Muscle layer of duodenum (tissue), 2 donors: ENCODE results near the gene GPR78.

Experiments used
- H3K27ac ChIP-seq: one replicate; pipeline ENCODE4 v1.7.0; 2013; ENCODE audit warnings: mild to moderate bottlenecking, low read length
- H3K27me3 ChIP-seq: one replicate; pipeline ENCODE4 v1.7.0; 2013; ENCODE audit warnings: low read depth, mild to moderate bottlenecking, control low read depth, low read length
- H3K36me3 ChIP-seq, 2 donors: one replicate each; pipeline ENCODE4 v1.7.0; 2013; ENCODE audit warnings: low read length in 2 of 2, control low read depth in 1 of 2, mild to moderate bottlenecking in 1 of 2; ENCODE audit not compliant: insufficient read depth in 2 of 2, control insufficient read depth in 1 of 2
- H3K4me1 ChIP-seq, 2 donors: one replicate each; pipeline ENCODE4 v1.7.0; 2013; ENCODE audit warnings: low read length in 2 of 2, mild to moderate bottlenecking in 2 of 2, control low read depth in 1 of 2, moderate library complexity in 1 of 2; ENCODE audit not compliant: insufficient read depth in 2 of 2, control insufficient read depth in 1 of 2
- H3K4me3 ChIP-seq, 2 donors: one replicate each; pipeline ENCODE4 v1.7.0; 2013; ENCODE audit warnings: low read length in 2 of 2, low read depth in 1 of 2, mild to moderate bottlenecking in 1 of 2
- H3K9me3 ChIP-seq, 2 donors: one replicate each; pipeline ENCODE4 v1.7.0; 2013; ENCODE audit warnings: low read length in 2 of 2, control low read depth in 1 of 2, mild to moderate bottlenecking in 1 of 2; ENCODE audit not compliant: control insufficient read depth in 1 of 2
- donor health status: healthy.

GPR78 gene

DNA sequence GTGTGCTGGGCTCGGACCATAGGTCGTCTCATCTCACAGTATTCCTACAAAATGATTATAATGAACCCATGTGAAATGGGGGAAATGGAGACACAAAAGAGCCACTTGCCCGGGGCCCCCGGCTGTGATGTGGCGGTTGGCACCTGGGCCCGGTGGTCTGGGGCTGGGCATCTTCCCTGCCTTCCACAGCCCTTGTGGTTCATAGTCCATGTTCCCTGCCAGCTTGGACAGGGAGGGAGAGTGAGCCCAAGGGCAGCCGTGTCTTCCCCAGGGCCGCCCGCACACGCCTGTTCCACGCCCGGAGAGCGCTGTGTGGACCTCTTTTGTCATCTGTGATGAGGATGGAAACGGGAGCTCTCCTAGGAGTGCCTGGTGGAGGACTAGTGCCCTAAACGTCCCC lies 17.6 kb downstream of the GPR78 start:
- H3K27ac ChIP-seq = no peak overlapping the region
- H3K4me3 ChIP-seq = no peak overlapping the region
- H3K4me1 ChIP-seq = peaks cover 0 to 6% of the 10 kb centered on the region in 2 donors
- no peaks in the 10 kb centered on the region for H3K36me3 ChIP-seq
- no peaks in the 10 kb centered on the region for H3K9me3 ChIP-seq
- peaks cover 16% of the 10 kb centered on the region for H3K27me3 ChIP-seq

DNA sequence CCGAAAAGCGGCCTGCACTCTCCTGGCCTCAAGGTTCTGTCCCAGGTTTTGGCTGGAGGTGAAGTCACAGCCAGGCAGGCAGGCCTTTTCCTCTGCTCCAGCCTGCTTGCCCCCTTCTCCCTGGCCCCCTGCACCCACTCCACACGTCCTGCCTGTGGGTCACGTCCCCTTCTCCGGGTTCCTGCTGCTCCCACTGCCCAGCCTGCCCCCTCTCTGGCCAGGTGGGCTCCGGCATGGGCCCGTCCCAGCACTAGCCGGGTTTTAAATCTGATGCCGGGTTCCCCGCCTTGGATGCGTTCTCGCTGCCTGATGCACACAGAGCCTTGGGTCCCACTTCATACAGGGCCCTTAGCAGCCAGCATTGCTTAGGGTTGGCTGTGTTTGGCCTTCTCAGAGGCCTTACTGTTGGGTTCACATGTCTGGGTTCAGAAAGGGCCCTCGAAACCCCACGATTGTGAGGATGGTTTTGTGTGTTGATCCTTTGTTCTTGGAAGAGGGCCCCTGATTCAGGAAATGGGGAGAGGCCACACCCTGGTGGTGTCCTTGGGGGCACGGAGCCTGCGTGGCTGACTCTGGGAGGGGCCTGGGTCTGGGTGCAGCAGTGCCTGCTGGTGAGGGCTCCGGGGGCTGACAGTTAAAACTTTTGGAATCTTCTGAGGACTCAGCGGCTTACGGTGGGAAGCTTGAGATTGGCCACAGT lies 18.3 kb downstream of the GPR78 start:
- H3K36me3 ChIP-seq = no peaks in the 10 kb centered on the region
- H3K4me1 ChIP-seq = no peaks in the 10 kb centered on the region
- no peaks in the 10 kb centered on the region for H3K9me3 ChIP-seq
- peaks cover 8% of the 10 kb centered on the region for H3K27me3 ChIP-seq
- H3K27ac ChIP-seq = no peak overlapping the region
- H3K4me3 ChIP-seq = no peak overlapping the region

DNA sequence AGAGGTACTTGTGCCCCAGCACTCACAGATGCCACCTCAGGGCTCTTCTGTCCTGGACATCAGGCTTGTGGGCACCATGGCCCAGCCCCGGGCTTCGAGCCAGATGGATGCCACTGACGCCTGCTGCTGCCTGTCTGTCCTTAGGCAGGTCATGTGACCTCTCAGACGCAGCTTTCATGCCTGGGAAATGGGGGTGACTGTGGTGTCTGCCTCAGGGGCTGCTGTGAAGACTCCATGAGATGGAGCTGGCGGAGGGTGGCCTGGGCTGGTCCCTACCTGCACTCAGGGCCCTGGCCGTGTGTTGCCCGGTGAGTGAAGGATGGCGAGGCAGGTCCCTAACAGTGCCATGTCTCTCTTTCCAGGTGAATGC lies 18.9 kb downstream of the GPR78 start:
- H3K27me3 ChIP-seq = peaks cover 3% of the 10 kb centered on the region
- no peaks in the 10 kb centered on the region for H3K9me3 ChIP-seq
- H3K4me3 ChIP-seq = no peak overlapping the region
- H3K36me3 ChIP-seq = no peaks in the 10 kb centered on the region
- no peak overlapping the region for H3K27ac ChIP-seq
- no peaks in the 10 kb centered on the region for H3K4me1 ChIP-seq

DNA sequence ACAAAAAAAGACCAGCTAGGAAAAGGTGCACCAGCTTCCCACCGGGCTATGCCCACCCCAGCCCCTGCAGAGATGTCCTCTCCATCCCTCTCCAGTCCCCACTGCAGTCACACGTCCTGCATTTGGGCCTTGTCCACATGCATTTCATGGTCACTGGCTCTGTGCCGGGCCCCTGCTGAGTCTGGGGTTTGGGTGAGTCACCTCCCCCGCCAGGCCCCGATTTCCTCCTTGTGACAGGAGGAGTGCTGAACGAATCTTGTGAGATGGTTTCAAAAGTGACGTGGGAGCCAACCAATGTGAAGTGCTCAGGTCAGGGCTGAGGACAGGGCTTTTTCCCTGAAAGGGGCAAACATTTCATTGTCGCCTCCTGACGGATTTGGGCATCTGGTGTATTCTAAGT lies 19.5 kb downstream of the GPR78 start:
- no peak overlapping the region for H3K4me3 ChIP-seq
- no peaks in the 10 kb centered on the region for H3K9me3 ChIP-seq
- H3K27ac ChIP-seq = no peak overlapping the region
- no peaks in the 10 kb centered on the region for H3K4me1 ChIP-seq
- H3K27me3 ChIP-seq = no peaks in the 10 kb centered on the region
- no peaks in the 10 kb centered on the region for H3K36me3 ChIP-seq

DNA sequence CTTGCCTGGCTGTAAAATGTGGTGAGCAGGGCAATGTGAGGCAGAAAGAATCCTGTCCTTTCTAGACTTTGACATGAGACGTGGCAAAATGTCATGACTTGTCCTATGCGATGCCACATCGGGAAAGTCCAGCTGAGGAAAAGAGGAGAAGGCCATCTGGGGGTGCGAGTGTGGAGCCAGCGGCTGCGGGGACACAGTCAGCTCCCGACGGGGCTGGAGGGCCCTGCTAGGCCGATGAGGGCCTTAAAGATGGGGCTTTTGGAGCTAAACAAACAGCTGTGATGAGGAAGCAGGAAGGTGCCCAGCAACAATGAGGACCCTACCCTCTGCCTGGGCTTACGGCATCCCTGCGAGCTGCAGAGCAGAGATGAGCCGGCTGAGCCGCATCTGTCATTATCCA lies 20.1 kb downstream of the GPR78 start:
- Histone ChIP-seq H3K36me3 (no peaks in the 10 kb centered on the region), H3K9me3 (no peaks in the 10 kb centered on the region), H3K4me3 (no peak overlapping the region), H3K27me3 (no peaks in the 10 kb centered on the region), H3K4me1 (no peaks in the 10 kb centered on the region), H3K27ac (no peak overlapping the region)

DNA sequence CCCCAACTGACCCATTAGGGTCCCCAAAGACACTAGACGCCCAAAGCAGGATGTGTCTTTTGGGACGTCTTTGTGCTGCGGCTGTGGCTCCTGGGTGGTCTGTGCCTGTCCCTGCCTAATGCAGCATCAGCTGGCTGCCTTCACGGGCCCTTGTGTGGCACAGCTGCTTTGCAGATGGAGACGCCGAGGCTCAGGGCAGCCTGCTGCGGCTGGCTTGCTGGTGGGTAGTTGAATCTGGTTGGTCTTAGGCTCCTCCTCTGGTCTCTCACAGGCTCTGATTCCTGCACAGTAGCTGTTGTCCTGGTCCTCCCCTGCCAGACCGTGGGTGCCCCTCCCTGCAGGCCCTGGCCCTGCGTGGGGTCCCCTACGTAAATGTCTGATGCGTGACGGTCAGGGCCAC lies 20.5 kb downstream of the GPR78 start:
- no peaks in the 10 kb centered on the region for H3K27me3 ChIP-seq

DNA sequence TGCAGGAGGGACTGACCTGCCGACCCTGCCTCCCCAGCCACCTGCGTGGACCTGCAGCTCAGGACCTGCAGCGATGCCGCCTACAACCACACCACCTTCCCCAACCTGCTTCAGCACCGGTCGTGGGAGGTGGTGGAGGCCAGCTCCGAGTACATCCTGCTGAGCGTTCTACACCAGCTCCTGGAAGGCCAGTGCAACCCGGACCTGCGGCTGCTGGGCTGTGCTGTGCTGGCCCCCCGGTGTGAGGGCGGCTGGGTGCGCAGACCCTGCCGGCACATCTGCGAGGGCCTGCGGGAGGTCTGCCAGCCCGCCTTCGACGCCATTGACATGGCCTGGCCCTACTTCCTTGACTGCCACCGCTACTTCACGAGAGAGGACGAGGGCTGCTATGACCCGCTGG lies 20.9 kb downstream of the GPR78 start:
- Histone ChIP-seq H3K36me3 (no peaks in the 10 kb centered on the region), H3K4me3 (no peak overlapping the region), H3K4me1 (no peaks in the 10 kb centered on the region), H3K9me3 (no peaks in the 10 kb centered on the region), H3K27me3 (no peaks in the 10 kb centered on the region), H3K27ac (no peak overlapping the region)

More for the DNA sequence above, 20.5 kb downstream of the GPR78 start:
- H3K27ac ChIP-seq = no peak overlapping the region
- H3K36me3 ChIP-seq = no peaks in the 10 kb centered on the region
- no peaks in the 10 kb centered on the region for H3K4me1 ChIP-seq
- no peaks in the 10 kb centered on the region for H3K9me3 ChIP-seq
- no peak overlapping the region for H3K4me3 ChIP-seq

DNA sequence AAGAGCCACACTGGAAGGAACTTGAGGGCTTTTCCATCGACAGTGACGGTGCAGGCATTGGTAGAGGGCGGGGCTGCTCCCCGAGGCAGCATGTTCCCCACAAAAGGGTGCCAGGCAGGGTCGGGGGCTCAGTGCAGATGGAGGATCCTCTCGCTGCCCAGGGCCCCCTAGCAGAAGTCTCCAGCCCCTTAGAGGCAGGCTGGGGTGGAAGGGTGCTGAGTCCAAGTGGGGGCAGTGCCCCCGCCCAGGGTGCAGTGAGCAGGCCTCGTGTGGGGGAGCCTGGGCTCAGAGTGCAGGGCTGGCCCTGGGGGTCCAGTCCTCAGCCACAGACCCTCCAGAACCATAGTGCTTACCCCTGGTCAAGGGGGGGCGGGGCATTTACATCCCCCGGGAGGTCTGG lies 21.4 kb downstream of the GPR78 start:
- Histone ChIP-seq H3K9me3 (no peaks in the 10 kb centered on the region), H3K27ac (no peak overlapping the region), H3K4me3 (no peak overlapping the region), H3K27me3 (no peaks in the 10 kb centered on the region), H3K4me1 (no peaks in the 10 kb centered on the region), H3K36me3 (no peaks in the 10 kb centered on the region)

DNA sequence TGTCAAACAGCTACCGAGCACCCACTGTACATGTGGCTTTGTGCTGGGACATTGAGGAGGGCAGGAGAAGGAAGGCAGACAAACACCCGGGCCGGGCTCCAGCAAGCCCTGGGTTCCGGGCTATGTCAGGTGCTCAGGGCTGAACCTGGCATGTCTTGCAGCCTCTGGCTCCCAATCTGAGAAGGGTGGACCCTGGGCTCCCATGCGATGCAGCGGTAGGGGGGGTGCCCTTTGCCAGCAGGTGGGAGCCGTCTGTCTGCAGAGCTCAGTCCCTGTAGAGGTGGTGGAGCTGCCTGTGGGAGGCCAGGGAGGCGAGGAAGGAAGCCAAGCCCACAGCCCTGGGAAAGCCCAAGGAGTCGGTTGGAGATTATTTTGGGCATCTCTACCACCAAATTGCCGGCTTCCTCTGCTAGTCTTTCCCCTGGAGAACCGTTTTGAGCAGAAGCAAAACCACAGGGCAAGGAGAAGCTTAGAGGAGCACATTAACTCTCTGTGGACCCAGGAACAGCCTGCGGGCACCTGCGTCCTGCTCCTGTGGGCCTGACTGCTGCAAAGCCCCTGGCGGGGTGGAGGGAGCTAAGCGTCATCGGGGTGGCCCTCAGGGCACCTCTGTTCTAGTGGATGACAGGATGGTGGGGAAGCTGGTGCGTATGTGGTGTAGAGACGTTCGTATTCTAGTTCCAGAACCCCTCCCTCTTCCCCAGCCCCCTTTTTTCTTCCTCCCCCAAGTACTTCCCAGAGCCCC lies 22.7 kb downstream of the GPR78 start:
- Histone ChIP-seq H3K27ac (no peak overlapping the region), H3K4me1 (peaks cover 0 to 4% of the 10 kb centered on the region in 2 donors), H3K4me3 (no peak overlapping the region), H3K27me3 (no peaks in the 10 kb centered on the region), H3K9me3 (no peaks in the 10 kb centered on the region), H3K36me3 (no peaks in the 10 kb centered on the region)

DNA sequence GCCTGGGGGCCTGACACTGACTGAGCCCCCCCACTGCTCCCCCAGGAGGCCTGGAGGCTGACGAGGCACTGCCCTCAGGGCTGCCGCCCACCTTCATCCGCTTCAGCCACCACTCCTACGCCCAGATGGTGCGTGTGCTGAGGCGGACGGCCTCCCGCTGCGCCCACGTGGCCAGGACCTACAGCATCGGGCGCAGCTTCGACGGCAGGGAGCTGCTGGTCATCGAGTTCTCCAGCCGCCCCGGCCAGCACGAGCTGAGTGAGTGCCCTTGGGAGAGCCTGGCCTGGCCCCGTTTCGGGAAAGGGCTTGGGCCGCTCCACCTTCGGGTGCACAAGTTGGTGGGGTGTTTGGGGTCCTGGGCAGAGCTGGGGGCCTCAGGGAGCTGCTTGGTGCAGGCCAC lies 23.7 kb downstream of the GPR78 start:
- no peaks in the 10 kb centered on the region for H3K27me3 ChIP-seq
- H3K4me1 ChIP-seq = peaks cover 0 to 6% of the 10 kb centered on the region in 2 donors
- H3K27ac ChIP-seq = no peak overlapping the region
- no peak overlapping the region for H3K4me3 ChIP-seq
- H3K36me3 ChIP-seq = no peaks in the 10 kb centered on the region
- no peaks in the 10 kb centered on the region for H3K9me3 ChIP-seq

DNA sequence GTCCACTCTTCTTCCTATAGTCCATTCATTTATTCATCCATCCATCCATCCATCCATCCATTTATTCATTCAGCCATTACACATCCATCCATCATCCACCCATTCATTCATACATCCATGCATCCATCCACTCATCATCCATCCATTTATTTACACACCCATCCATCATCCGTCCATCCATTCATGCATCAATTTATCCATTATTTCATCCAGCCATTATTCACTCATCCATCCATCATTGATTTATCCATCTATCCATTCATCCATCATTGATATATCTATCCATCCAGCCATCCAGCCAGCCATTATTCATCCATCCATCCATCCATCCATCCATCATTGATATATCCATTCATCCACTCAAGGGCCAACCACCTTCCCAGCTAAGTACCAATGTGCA lies 25.1 kb downstream of the GPR78 start:
- Histone ChIP-seq H3K36me3 (no peaks in the 10 kb centered on the region), H3K27me3 (no peaks in the 10 kb centered on the region), H3K9me3 (no peaks in the 10 kb centered on the region), H3K4me1 (peaks cover 0 to 6% of the 10 kb centered on the region in 2 donors), H3K4me3 (no peak overlapping the region), H3K27ac (no peak overlapping the region)

DNA sequence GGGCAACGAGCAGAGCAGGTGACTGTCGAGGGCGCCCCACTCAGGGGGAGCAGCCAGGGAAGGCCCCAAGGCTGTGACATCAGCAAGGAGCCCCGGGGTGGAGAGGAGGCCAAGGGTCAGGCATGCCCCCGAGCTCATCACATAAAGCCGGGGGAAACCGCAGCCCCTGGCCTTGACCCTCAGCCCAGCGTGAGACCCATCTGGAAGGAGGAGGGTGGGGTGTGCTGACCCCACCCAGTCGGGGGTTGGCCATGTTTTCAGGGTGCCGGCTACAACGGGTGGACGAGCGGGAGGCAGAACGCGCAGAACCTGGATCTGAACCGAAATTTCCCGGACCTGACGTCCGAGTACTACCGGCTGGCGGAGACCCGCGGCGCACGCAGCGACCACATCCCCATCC lies 26.3 kb downstream of the GPR78 start:
- Histone ChIP-seq H3K27me3 (no peaks in the 10 kb centered on the region), H3K4me3 (no peak overlapping the region), H3K4me1 (peaks cover 0 to 6% of the 10 kb centered on the region in 2 donors), H3K27ac (no peak overlapping the region), H3K36me3 (no peaks in the 10 kb centered on the region), H3K9me3 (no peaks in the 10 kb centered on the region)
